Nephron (organoid): Measurements from ENCODE around the gene ZNFX1.

Experiments
- H3K27ac Mint-ChIP-seq, 3 experiments: 2 replicates each; pipeline ENCODE4 v1.8.0; 2020; ENCODE audit warnings: mixed read lengths in 3 of 3, mild to moderate bottlenecking in 2 of 3, moderate library complexity in 1 of 3
- H3K27me3 Mint-ChIP-seq: 2 replicates; pipeline ENCODE4 v1.8.0; 2021; ENCODE audit warnings: low read depth, mild to moderate bottlenecking, moderate library complexity, mixed read lengths
- H3K36me3 Mint-ChIP-seq: 2 replicates; pipeline ENCODE4 v1.8.0; 2020; ENCODE audit warnings: low read depth, mixed read lengths
- H3K4me1 Mint-ChIP-seq: 2 replicates; pipeline ENCODE4 v1.8.0; 2020; ENCODE audit warnings: mixed read lengths
- H3K4me3 Mint-ChIP-seq, 3 experiments: 2 replicates each; pipeline ENCODE4 v1.8.0; 2020; ENCODE audit warnings: mild to moderate bottlenecking in 3 of 3, mixed read lengths in 3 of 3, moderate library complexity in 2 of 3
- H3K9me3 Mint-ChIP-seq: 2 replicates; pipeline ENCODE4 v1.8.0; 2020; ENCODE audit warnings: mixed read lengths
- CTCF ChIP-seq, 3 experiments: fragments of 200-600 bp; sonication (generic); IDR thresholded peaks; one replicate each; pipeline ENCODE4 v1.5.0; 2021; ENCODE audit warnings: antibody characterized with exemption in 3 of 3; ENCODE audit not compliant: unreplicated experiment in 3 of 3

The ZNFX1 gene

GRCh38 chr20:49281913-49282467, 4.1 kb upstream of the ZNFX1 start:
- peak overlapping the region; percentile 87 to 94 (median 91) for H3K4me3 Mint-ChIP-seq
- peaks cover 70% of the 10 kb centered on the region for H3K4me1 Mint-ChIP-seq
- H3K27ac Mint-ChIP-seq, result no peak overlapping the region
- H3K9me3 Mint-ChIP-seq, result peaks cover 65% of the 10 kb centered on the region
- peaks cover 88% of the 10 kb centered on the region for H3K36me3 Mint-ChIP-seq
- no peak for TF ChIP-seq CTCF (IDR thresholded peaks at IDR 0.05; ENCODE audit: unreplicated experiment in 3 of 3)
- peaks cover 4% of the 10 kb centered on the region for H3K27me3 Mint-ChIP-seq

- TF ChIP-seq CTCF (IDR thresholded peaks at IDR 0.05; ENCODE audit: unreplicated experiment in 3 of 3), result no peak
- Mint-ChIP-seq H3K36me3 (peaks cover 84% of the 10 kb centered on the region), H3K9me3 (peaks cover 58% of the 10 kb centered on the region), H3K4me3 (peak overlapping the region; percentile 87 to 94 (median 91)), H3K27ac (peak overlapping the region; percentile 22 to 55 (median 30)), H3K4me1 (peaks cover 68% of the 10 kb centered on the region), H3K27me3 (peaks cover 4% of the 10 kb centered on the region)
These were observed 3.4 kb upstream of the ZNFX1 start for GRCh38 chr20:49281059-49281912.

- Mint-ChIP-seq H3K27me3 (peaks cover 4% of the 10 kb centered on the region), H3K4me1 (peaks cover 64% of the 10 kb centered on the region), H3K36me3 (peaks cover 81% of the 10 kb centered on the region), H3K9me3 (peaks cover 52% of the 10 kb centered on the region), H3K4me3 (peak overlapping the region; percentile 87 to 94 (median 91)), H3K27ac (peak overlapping the region; percentile 22 to 95 (median 94))
- TF ChIP-seq CTCF (IDR thresholded peaks at IDR 0.05; ENCODE audit: unreplicated experiment in 3 of 3), result no peak
These were observed 2.7 kb upstream of the ZNFX1 start for GRCh38 chr20:49280463-49281058.

GRCh38 chr20:49279677-49280462, 2.0 kb upstream of the ZNFX1 start:
- Mint-ChIP-seq H3K4me1 (peaks cover 58% of the 10 kb centered on the region), H3K36me3 (peaks cover 80% of the 10 kb centered on the region), H3K9me3 (peaks cover 47% of the 10 kb centered on the region), H3K27ac (peak overlapping the region; percentile 22 to 95 (median 94)), H3K27me3 (peaks cover 4% of the 10 kb centered on the region), H3K4me3 (peak overlapping the region; percentile 87 to 94 (median 91))
- TF ChIP-seq CTCF (IDR thresholded peaks at IDR 0.05; ENCODE audit: unreplicated experiment in 3 of 3), result no peak

GRCh38 chr20:49278818-49279676, 1.2 kb upstream of the ZNFX1 start:
- peak overlapping the region; percentile 86 to 95 (median 94) for H3K27ac Mint-ChIP-seq
- peaks cover 42% of the 10 kb centered on the region for H3K9me3 Mint-ChIP-seq
- H3K27me3 Mint-ChIP-seq, result peaks cover 4% of the 10 kb centered on the region
- peaks cover 52% of the 10 kb centered on the region for H3K4me1 Mint-ChIP-seq
- TF ChIP-seq CTCF (IDR thresholded peaks at IDR 0.05; ENCODE audit: unreplicated experiment in 3 of 3), result no peak
- peaks cover 72% of the 10 kb centered on the region for H3K36me3 Mint-ChIP-seq
- peak overlapping the region; percentile 87 to 94 (median 91) for H3K4me3 Mint-ChIP-seq
